Type B pancreatic cell (in vitro differentiated cells): Measurements from ENCODE around the gene PCBP4. TPM values are rescaled to one million over a fixed set of nuclear protein-coding genes. Genes with fewer than 3 reads are reported as not detected.

Experiments used
- DNase-seq: peaks from one replicate; pipeline ENCODE4 v3.0.0; 2021; ENCODE audit warnings: mixed read lengths; ENCODE audit not compliant: unreplicated experiment; ENCODE audit errors: extremely low spot score
- H3K27ac Mint-ChIP-seq: 2 replicates; pipeline ENCODE4 v1.8.0; 2021; ENCODE audit warnings: mild to moderate bottlenecking, mixed read lengths
- H3K27me3 Mint-ChIP-seq: 2 replicates; pipeline ENCODE4 v1.8.0; 2021; ENCODE audit warnings: mixed read lengths
- H3K36me3 Mint-ChIP-seq: 2 replicates; pipeline ENCODE4 v1.8.0; 2021; ENCODE audit warnings: mixed read lengths
- H3K4me1 Mint-ChIP-seq: one replicate; pipeline ENCODE4 v1.8.0; 2021; ENCODE audit warnings: mixed read lengths; ENCODE audit not compliant: unreplicated experiment
- H3K4me3 Mint-ChIP-seq: 2 replicates; pipeline ENCODE4 v1.8.0; 2021; ENCODE audit warnings: mild to moderate bottlenecking, mixed read lengths
- H3K9me3 Mint-ChIP-seq: 2 replicates; pipeline ENCODE4 v1.8.0; 2021; ENCODE audit warnings: mixed read lengths
- total RNA-seq: library from RNA; stranded (reverse); gene quantifications from 2 replicates; pipeline ENCODE4 v1.2.1, GENCODE V29; 2021; ENCODE audit warnings: low replicate concordance
- TF ChIP-seq, protein P1 (sequence below): fragments of 200-600 bp; sonication (generic); conservative IDR thresholded peaks from 2 replicates; pipeline ENCODE4 v1.5.0; 2021; ENCODE audit warnings: antibody characterized with exemption, mild to moderate bottlenecking

PCBP4 gene
- total RNA-seq, 1 donor from 2014 or later = 91.9 TPM

DNA sequence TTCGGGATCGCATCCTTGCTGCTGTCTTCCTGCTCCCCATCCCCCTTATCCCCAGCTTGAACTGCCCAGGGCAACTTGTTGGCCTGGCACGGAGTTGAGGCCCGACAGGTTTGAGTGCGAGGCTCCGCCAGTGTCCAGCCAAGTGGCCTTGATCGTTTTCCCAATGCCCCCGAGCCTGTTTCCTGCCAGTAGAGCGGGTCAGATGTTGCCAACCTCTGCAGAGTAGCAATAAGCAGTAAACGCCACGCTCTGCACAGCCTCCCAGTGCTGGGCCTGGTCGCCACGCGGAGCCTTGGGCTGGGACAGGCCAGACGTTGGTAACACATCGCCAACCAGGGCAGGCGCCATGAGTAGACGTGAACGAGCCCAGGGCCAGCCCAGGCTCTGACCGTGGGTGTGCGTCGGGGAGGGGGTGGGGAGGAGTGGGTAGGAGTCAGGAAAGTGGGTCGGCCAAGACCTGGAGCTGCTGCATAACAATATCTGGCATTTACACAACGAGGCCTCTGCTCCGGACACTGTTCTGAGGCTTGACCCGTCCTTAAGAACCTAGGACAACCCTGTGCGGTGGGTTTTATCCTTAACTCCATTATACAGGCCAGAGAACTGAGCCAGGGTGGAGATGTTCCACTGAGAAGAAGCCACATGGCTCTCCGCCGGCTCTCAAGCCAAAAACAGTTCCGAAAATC lies 7.2 kb upstream of the PCBP4 start:
- peak overlapping the region; percentile 83 for H3K27ac Mint-ChIP-seq
- TF ChIP-seq, protein P1, sequence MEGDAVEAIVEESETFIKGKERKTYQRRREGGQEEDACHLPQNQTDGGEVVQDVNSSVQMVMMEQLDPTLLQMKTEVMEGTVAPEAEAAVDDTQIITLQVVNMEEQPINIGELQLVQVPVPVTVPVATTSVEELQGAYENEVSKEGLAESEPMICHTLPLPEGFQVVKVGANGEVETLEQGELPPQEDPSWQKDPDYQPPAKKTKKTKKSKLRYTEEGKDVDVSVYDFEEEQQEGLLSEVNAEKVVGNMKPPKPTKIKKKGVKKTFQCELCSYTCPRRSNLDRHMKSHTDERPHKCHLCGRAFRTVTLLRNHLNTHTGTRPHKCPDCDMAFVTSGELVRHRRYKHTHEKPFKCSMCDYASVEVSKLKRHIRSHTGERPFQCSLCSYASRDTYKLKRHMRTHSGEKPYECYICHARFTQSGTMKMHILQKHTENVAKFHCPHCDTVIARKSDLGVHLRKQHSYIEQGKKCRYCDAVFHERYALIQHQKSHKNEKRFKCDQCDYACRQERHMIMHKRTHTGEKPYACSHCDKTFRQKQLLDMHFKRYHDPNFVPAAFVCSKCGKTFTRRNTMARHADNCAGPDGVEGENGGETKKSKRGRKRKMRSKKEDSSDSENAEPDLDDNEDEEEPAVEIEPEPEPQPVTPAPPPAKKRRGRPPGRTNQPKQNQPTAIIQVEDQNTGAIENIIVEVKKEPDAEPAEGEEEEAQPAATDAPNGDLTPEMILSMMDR = no peak

GRCh38 chr3:51971350-51971749 lies 4.1 kb upstream of the PCBP4 start:
- no peak overlapping the region for H3K27ac Mint-ChIP-seq
- TF ChIP-seq, protein P1 = no peak
- no peaks in the 10 kb centered on the region for H3K36me3 Mint-ChIP-seq
- H3K9me3 Mint-ChIP-seq = no peaks in the 10 kb centered on the region
- H3K4me1 Mint-ChIP-seq = peaks cover 27% of the 10 kb centered on the region
- H3K4me3 Mint-ChIP-seq = peak overlapping the region; percentile 67
- no peak for DNase-seq
- no peaks in the 10 kb centered on the region for H3K27me3 Mint-ChIP-seq

More for the DNA sequence above, 7.2 kb upstream of the PCBP4 start:
- H3K36me3 Mint-ChIP-seq = no peaks in the 10 kb centered on the region
- H3K4me3 Mint-ChIP-seq = peak overlapping the region; percentile 95
- H3K27me3 Mint-ChIP-seq = no peaks in the 10 kb centered on the region
- H3K4me1 Mint-ChIP-seq = peaks cover 15% of the 10 kb centered on the region
- DNase-seq = no peak
- no peaks in the 10 kb centered on the region for H3K9me3 Mint-ChIP-seq

GRCh38 chr3:51970606-51971300 lies 3.5 kb upstream of the PCBP4 start:
- Mint-ChIP-seq H3K4me3 (peak overlapping the region; percentile 67), H3K9me3 (no peaks in the 10 kb centered on the region), H3K36me3 (no peaks in the 10 kb centered on the region), H3K27me3 (no peaks in the 10 kb centered on the region), H3K4me1 (peaks cover 28% of the 10 kb centered on the region), H3K27ac (no peak overlapping the region)
- TF ChIP-seq, protein P1 = no peak
- DNase-seq = no peak

- DNase-seq = no peak
- Mint-ChIP-seq H3K4me1 (peaks cover 30% of the 10 kb centered on the region), H3K27ac (no peak overlapping the region), H3K9me3 (no peaks in the 10 kb centered on the region), H3K27me3 (no peaks in the 10 kb centered on the region), H3K36me3 (peaks cover 4% of the 10 kb centered on the region), H3K4me3 (no peak overlapping the region)
- TF ChIP-seq, protein P1 = no peak
Observed at GRCh38 chr3:51969841-51970240, 2.6 kb upstream of the PCBP4 start.

- peak overlapping the region; percentile 90 for H3K27ac Mint-ChIP-seq
- peaks cover 4% of the 10 kb centered on the region for H3K36me3 Mint-ChIP-seq
- H3K27me3 Mint-ChIP-seq = no peaks in the 10 kb centered on the region
- no peak for DNase-seq
- peak overlapping the region; percentile 91 for H3K4me3 Mint-ChIP-seq
- H3K9me3 Mint-ChIP-seq = no peaks in the 10 kb centered on the region
- TF ChIP-seq, protein P1 = no peak
- peaks cover 33% of the 10 kb centered on the region for H3K4me1 Mint-ChIP-seq
Observed at GRCh38 chr3:51968883-51969678, 1.8 kb upstream of the PCBP4 start.
